Right atrium auricular region (tissue), 2 donors: ENCODE results near the gene TBCD. TPM values are rescaled to one million over a fixed set of nuclear protein-coding genes. Genes with fewer than 3 reads are reported as not detected.

Source experiments
- DNase-seq: peaks from one replicate; pipeline ENCODE4 v3.0.0-alpha.2; 2019; ENCODE audit warnings: low spot score
- H3K27ac ChIP-seq, 2 donors: fragments of 200-600 bp; sonication (generic); 1 replicate in 1 of 2; 2 replicates in 1 of 2; pipeline ENCODE4 v1.5.1; 2016 to 2019
- H3K27me3 ChIP-seq, 2 donors: fragments of 200-600 bp; sonication (generic); one replicate each; pipeline versions ENCODE4 v1.5.1 to v1.6.0; 2017 to 2019
- H3K36me3 ChIP-seq: fragments of 200-600 bp; sonication (generic); one replicate; pipeline ENCODE4 v1.5.1; 2016
- H3K4me1 ChIP-seq, 2 donors: fragments of 200-600 bp; sonication (generic); one replicate each; pipeline versions ENCODE4 v1.5.1 to v1.6.0; 2017 to 2019
- H3K4me3 ChIP-seq, 2 donors: fragments of 200-600 bp; sonication (generic); 1 replicate in 1 of 2; 2 replicates in 1 of 2; pipeline ENCODE4 v1.5.1; 2017 to 2019; ENCODE audit warnings: mild to moderate bottlenecking in 1 of 2, moderate library complexity in 1 of 2
- H3K9me3 ChIP-seq, 2 donors: fragments of 200-600 bp; sonication (generic); one replicate each; pipeline ENCODE4 v1.5.1; 2019
- total RNA-seq, 2 donors: library from RNA; depleted of rRNA; stranded (reverse); fragments of >200 nt; gene quantifications; one replicate each; pipeline ENCODE4 v1.1.0, GENCODE V29; 2016
- TF ChIP-seq, protein P1 (sequence below), 2 donors: fragments of 200-600 bp; sonication (generic); IDR thresholded peaks; one replicate each; pipeline ENCODE4 v1.5.1; 2019; ENCODE audit warnings: antibody characterized with exemption in 2 of 2

Gene TBCD
- total RNA-seq, 2 donors from 2014 or later = 19.4 to 29.6 TPM

DNA sequence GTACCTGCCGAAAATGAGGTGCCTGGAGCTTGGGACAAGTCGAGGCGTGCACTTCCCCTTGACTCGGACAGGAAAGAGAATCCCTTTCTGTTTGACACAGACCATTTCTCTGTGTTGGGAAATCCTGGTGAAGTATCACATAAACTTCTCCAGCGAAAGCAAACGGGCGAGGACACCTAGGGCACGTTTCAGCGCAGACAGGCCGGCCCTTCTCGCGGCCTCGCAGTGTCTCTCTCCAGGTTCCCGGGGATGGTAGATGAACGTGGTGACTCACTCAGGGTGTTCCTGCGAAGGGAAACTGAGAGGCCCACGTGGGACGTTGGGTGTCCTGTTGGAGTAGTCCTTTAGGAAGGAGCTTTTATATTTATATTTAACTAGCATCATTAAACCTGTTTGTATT, 124.3 kb downstream of the TBCD start:
- no peak overlapping the region for H3K4me3 ChIP-seq
- peak overlapping the region; percentile 41 to 75 for H3K27ac ChIP-seq
- H3K9me3 ChIP-seq = no peaks in the 10 kb centered on the region
- TF ChIP-seq, protein P1, sequence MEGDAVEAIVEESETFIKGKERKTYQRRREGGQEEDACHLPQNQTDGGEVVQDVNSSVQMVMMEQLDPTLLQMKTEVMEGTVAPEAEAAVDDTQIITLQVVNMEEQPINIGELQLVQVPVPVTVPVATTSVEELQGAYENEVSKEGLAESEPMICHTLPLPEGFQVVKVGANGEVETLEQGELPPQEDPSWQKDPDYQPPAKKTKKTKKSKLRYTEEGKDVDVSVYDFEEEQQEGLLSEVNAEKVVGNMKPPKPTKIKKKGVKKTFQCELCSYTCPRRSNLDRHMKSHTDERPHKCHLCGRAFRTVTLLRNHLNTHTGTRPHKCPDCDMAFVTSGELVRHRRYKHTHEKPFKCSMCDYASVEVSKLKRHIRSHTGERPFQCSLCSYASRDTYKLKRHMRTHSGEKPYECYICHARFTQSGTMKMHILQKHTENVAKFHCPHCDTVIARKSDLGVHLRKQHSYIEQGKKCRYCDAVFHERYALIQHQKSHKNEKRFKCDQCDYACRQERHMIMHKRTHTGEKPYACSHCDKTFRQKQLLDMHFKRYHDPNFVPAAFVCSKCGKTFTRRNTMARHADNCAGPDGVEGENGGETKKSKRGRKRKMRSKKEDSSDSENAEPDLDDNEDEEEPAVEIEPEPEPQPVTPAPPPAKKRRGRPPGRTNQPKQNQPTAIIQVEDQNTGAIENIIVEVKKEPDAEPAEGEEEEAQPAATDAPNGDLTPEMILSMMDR (IDR thresholded peaks at IDR 0.05) = no peak
- H3K4me1 ChIP-seq = peaks cover 0 to 36% of the 10 kb centered on the region in 2 donors
- no peaks in the 10 kb centered on the region for H3K27me3 ChIP-seq
- peaks cover 7% of the 10 kb centered on the region for H3K36me3 ChIP-seq
- DNase-seq = no peak

DNA sequence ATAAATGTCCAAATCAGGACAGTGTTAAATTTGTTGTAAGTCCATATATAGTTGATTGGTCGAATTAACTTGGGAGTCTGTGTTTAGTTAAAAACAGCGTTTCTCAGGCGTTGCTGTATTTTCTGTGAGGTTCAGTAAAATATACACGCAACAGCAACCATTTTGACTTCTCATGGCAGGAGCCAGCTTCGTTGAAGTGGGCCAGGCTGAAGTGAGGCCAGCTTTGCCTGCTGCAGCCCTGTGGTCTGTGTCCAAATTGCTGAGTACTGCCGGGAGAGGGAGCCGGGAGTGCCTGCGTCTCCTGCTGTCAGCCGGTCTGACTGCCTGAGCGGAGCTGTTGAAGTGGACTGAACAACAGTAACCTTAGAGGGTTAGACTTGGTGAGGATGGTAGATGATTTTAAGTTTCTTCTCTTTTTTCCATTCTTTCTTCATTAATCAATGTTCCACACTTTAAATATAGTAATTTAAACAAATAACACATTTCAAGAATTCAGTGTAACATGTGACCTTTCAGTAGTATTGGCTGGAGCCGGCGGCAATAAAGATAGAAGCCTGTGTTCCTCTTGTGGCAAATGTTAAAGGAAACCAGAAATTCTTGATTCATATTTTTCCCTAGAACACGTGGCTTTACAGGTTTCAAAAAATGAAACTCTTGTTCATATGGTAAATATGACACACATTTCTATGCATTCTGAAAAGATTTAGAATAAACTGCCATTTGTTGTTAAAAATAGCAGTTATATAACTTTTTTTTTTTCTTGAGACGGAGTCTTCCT, 124.9 kb downstream of the TBCD start:
- TF ChIP-seq, protein P1 (IDR thresholded peaks at IDR 0.05) = peak; percentile 33 to 59
- no peak overlapping the region for H3K4me3 ChIP-seq
- H3K27ac ChIP-seq = peak overlapping the region; percentile 41 to 75
- H3K9me3 ChIP-seq = no peaks in the 10 kb centered on the region
- no peaks in the 10 kb centered on the region for H3K27me3 ChIP-seq
- peaks cover 6% of the 10 kb centered on the region for H3K36me3 ChIP-seq
- H3K4me1 ChIP-seq = peaks cover 0 to 37% of the 10 kb centered on the region in 2 donors
- DNase-seq = peak; percentile 91

DNA sequence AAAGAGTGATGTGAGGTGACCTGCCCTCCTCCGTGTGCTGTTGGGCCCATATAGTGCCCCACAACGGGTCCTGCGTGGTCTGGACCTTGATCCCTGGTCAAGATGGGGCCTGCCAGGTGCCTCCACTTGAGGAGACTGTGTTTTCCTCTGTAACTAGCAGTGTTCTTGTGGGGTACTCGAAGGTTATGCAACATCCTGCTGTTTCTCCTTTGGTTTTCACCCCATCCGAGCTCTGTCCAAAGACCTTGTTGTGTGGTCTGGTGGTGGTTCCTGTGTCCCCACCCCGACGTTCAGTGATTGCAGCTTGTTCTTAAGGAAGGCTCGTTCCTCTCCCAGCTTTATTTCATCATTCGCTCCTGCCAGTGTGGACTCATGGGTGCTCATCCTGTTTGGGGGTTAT, 126.7 kb downstream of the TBCD start:
- H3K4me1 ChIP-seq = peaks cover 0 to 37% of the 10 kb centered on the region in 2 donors
- no peak for DNase-seq
- no peaks in the 10 kb centered on the region for H3K27me3 ChIP-seq
- no peak overlapping the region for H3K4me3 ChIP-seq
- TF ChIP-seq, protein P1 (IDR thresholded peaks at IDR 0.05) = no peak
- H3K9me3 ChIP-seq = no peaks in the 10 kb centered on the region
- H3K27ac ChIP-seq = no peak overlapping the region
- no peaks in the 10 kb centered on the region for H3K36me3 ChIP-seq

DNA sequence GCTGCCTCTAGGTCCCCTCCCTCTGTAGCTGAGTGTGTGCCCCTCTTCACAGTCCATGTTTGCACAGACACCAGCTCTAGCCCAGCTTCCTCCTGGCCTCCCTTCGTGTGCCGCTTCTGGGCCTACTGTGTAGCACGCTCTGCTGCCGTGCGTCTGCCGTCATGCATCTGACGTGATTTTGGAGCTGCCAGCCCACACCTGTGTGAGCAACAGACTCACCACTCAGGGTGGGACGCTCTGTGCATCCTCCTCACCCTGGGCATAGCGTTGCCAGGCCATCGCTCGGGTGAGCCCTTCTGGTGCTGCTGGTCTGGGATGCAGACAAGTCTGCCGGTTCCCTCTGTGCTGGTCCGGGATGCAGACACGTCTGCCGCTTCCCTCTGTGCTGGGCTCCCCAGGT, 127.4 kb downstream of the TBCD start:
- Histone ChIP-seq H3K9me3 (no peaks in the 10 kb centered on the region), H3K4me1 (peaks cover 0 to 39% of the 10 kb centered on the region in 2 donors), H3K4me3 (no peak overlapping the region), H3K27me3 (no peaks in the 10 kb centered on the region), H3K36me3 (no peaks in the 10 kb centered on the region), H3K27ac (no peak overlapping the region)
- TF ChIP-seq, protein P1 (IDR thresholded peaks at IDR 0.05) = no peak
- DNase-seq = no peak

DNA sequence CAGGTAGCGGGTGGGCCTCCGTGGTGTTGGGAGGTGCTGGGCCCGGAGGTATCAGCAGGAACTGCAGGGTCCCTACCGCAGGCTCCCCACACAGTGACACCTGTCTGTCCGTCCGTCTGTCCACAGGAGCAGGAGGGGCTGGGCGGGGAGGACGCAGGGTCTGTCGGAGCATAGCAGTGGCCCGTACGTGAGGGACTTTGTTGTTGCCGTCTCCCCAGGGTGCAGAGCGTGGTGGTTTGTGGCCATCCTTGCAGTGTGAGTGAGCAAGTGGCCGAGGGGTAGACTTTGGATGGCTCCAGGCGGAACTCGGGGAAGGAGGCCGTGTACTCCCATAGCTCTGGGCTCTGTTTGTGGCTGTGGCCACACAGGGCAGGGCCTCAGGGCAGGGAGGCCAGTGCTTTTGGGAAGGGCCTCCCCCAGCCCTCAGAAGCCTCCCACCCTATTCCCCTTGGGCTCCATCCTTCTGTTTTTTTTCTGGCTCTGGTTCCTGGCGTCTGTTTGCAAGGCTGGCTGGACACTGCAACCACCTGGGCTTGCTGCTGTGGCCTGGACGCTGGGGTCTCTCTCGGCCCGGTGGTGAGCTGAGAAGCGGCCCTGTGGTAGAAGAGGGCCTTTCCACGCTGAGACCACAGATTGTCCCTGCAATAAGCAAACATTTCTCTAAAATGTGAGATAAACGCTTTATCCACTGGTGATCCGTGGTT, 128.9 kb downstream of the TBCD start:
- no peaks in the 10 kb centered on the region for H3K27me3 ChIP-seq
- H3K4me3 ChIP-seq = no peak overlapping the region
- peaks cover 0 to 50% of the 10 kb centered on the region in 2 donors for H3K4me1 ChIP-seq
- H3K36me3 ChIP-seq = no peaks in the 10 kb centered on the region
- H3K9me3 ChIP-seq = no peaks in the 10 kb centered on the region
- peak overlapping the region in 1 of 2 donors; percentile 42 for H3K27ac ChIP-seq
- DNase-seq = no peak
- TF ChIP-seq, protein P1 (IDR thresholded peaks at IDR 0.05) = no peak
